Right lobe of liver (tissue), 6 donors: ENCODE results near the gene RBPMS2. TPM values are rescaled to one million over a fixed set of nuclear protein-coding genes. Genes with fewer than 3 reads are reported as not detected.
A peak's percentile ranks its signal among the peaks of the same experiment; 100 is the strongest.

Source experiments
- ATAC-seq, 4 donors: fragments of 200-7000 bp; cut with Tn5 transposase; one replicate each; pipeline ENCODE4 v1.9.1; 2020; ENCODE audit warnings: mild to moderate bottlenecking in 4 of 4, moderate library complexity in 4 of 4
- DNase-seq, 3 donors: peaks; one replicate each; pipeline ENCODE4 v3.0.0-alpha.2; 2020
- H3K27ac ChIP-seq, 3 donors: fragments of 200-600 bp; one replicate each; pipeline ENCODE4 v1.8.0; 2022
- H3K27me3 ChIP-seq, 2 donors: fragments of 200-600 bp; one replicate each; pipeline ENCODE4 v1.8.0; 2022
- H3K36me3 ChIP-seq, 4 donors: fragments of 200-600 bp; sonication (generic) in 1 of 4; one replicate each; pipeline versions ENCODE4 v1.5.1 to v1.8.0; 2017 to 2022; ENCODE audit warnings: control low read depth in 1 of 4
- H3K4me1 ChIP-seq, 4 donors: fragments of 200-600 bp; sonication (generic) in 1 of 4; one replicate each; pipeline versions ENCODE4 v1.5.1 to v1.8.0; 2017 to 2022; ENCODE audit warnings: control low read depth in 1 of 4
- H3K4me3 ChIP-seq, 3 donors: fragments of 200-600 bp; one replicate each; pipeline ENCODE4 v1.8.0; 2022
- H3K9me3 ChIP-seq, 4 donors: fragments of 200-600 bp; sonication (generic) in 1 of 4; one replicate each; pipeline versions ENCODE4 v1.5.1 to v1.8.0; 2017 to 2022; ENCODE audit warnings: control low read depth in 1 of 4
- POLR2A ChIP-seq: fragments of 450-650 bp; IDR thresholded peaks from one replicate; pipeline ENCODE4 v1.6.1; 2017; ENCODE audit warnings: antibody characterized with exemption, mild to moderate bottlenecking
- WGBS: methylation state at CpG from one replicate; pipeline ENCODE4 v1.1.6; 2018; ENCODE audit warnings: low coverage, low lambda C conversion rate; ENCODE audit not compliant: insufficient coverage; ENCODE audit errors: missing lambda C conversion rate; 5-methylcytosine and 5-hydroxymethylcytosine counted together
- intact Hi-C, 2 donors: fragments of 100-400 bp; cut with DNase I; formaldehyde crosslinking; loops; one replicate each; pipeline versions ENCODE4 v1.11.2 to v1.14.1; 2022
- microRNA counts: library from miRNA; unstranded; fragments of <30 nt; microRNA quantifications from one replicate; lab custom pipeline; 2016
- microRNA-seq, 2 donors: library from miRNA; unstranded; fragments of <30 nt; microRNA quantifications; one replicate each; pipeline ENCODE4, GENCODE V29; 2019 to 2020
- small RNA-seq, 2 experiments: library from RNA; depleted of rRNA; stranded (forward); fragments of <200 nt; gene quantifications; one replicate each; pipeline ENCODE3, GENCODE V24; 2016
- total RNA-seq, 6 experiments: library from RNA; depleted of rRNA in 2 of 6; stranded (reverse); fragments of >200 nt in 2 of 6; fragmentation: NEBNext Ultra II Directional in 3 of 6; extraction: Animal tissue kit (Norgen Biotek cat#: 25700) in 3 of 6; gene quantifications; one replicate each; pipeline versions ENCODE4 v1.1.0 to v1.2.4, GENCODE V29; 2016 to 2023
- TF ChIP-seq, protein P1 (sequence below), 4 donors: fragments of 200-600 bp in 3 of 4; fragments of 450-650 bp in 1 of 4; IDR thresholded peaks; one replicate each; pipeline versions ENCODE4 v1.5.1 to v1.8.0; 2016 to 2022; ENCODE audit warnings: antibody characterized with exemption in 4 of 4, mild to moderate bottlenecking in 2 of 4
- donor health status: DM: no; HTN: yes; CAD: no.
- donor health status: DM: no; HTN: no; CAD: no.
- donor health status: DM: no; HTN: no; CAD: no.
- donor health status: DM: no; HTN: yes; CAD: no.
- donor health status: DM: no; HTN: yes; CAD: no.

Gene RBPMS2
- total RNA-seq, 6 experiments from 2014 or later, result 2.5 to 13.6 (median 6.1) TPM

GRCh38 chr15:64691896-64692565 lies 83.4 kb downstream of the RBPMS2 start:
- H3K27ac ChIP-seq, result peak overlapping the region; percentile 61 to 71 (median 69)
- no peaks in the 10 kb centered on the region for H3K27me3 ChIP-seq
- no peak for TF ChIP-seq POLR2A
- TF ChIP-seq, protein P1, sequence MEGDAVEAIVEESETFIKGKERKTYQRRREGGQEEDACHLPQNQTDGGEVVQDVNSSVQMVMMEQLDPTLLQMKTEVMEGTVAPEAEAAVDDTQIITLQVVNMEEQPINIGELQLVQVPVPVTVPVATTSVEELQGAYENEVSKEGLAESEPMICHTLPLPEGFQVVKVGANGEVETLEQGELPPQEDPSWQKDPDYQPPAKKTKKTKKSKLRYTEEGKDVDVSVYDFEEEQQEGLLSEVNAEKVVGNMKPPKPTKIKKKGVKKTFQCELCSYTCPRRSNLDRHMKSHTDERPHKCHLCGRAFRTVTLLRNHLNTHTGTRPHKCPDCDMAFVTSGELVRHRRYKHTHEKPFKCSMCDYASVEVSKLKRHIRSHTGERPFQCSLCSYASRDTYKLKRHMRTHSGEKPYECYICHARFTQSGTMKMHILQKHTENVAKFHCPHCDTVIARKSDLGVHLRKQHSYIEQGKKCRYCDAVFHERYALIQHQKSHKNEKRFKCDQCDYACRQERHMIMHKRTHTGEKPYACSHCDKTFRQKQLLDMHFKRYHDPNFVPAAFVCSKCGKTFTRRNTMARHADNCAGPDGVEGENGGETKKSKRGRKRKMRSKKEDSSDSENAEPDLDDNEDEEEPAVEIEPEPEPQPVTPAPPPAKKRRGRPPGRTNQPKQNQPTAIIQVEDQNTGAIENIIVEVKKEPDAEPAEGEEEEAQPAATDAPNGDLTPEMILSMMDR (IDR thresholded peaks at IDR 0.05), result no peak
- intact Hi-C loops, result no loop called here
- DNase-seq (no peak), ATAC-seq (peak; percentile 17 to 38 (median 30))
- H3K9me3 ChIP-seq, result no peaks in the 10 kb centered on the region
- peaks cover 0 to 35% (median 19%) of the 10 kb centered on the region in 4 donors for H3K36me3 ChIP-seq
- H3K4me3 ChIP-seq, result no peak overlapping the region
- peaks cover 0 to 33% (median 19%) of the 10 kb centered on the region in 4 donors for H3K4me1 ChIP-seq
- 69% methylated on average over 6 of the region's 9 CpGs for WGBS

GRCh38 chr15:64690578-64691296 lies 84.7 kb downstream of the RBPMS2 start:
- Histone ChIP-seq H3K9me3 (no peaks in the 10 kb centered on the region), H3K36me3 (peaks cover 0 to 42% (median 19%) of the 10 kb centered on the region in 4 donors), H3K4me1 (peaks cover 0 to 33% (median 19%) of the 10 kb centered on the region in 4 donors), H3K4me3 (no peak overlapping the region), H3K27ac (peak overlapping the region in 2 of 3 donors; percentile 9 to 69), H3K27me3 (no peaks in the 10 kb centered on the region)
- peak in 1 of 4 donors; percentile 4 for ATAC-seq
- intact Hi-C loops, result no loop called here
- WGBS, result 61% methylated on average over 5 of the region's 6 CpGs
- DNase-seq, result no peak
- TF ChIP-seq, protein P1 (IDR thresholded peaks at IDR 0.05), result peak; percentile 18 to 27 (median 23)
- TF ChIP-seq POLR2A, result no peak

DNA sequence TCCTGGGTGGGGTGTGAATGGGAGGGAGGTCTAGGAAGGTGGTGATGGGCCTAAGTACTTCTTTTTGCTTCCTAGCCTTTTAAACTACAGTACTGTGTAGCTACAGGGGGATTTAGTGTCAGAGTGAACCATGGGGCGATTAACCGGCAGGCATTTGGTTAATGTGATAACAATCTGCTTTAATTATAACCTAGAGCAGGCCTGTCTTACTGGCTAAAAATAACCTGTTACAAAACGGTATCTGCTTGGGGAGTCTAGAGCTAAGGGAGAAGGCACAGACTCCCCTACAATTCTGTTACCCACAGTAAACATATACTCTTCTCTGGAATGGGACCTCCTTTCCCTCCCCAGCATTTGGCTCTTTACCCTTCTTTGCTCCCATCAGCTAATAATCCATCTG lies 85.4 kb downstream of the RBPMS2 start:
- DNase-seq (no peak), ATAC-seq (no peak)
- Histone ChIP-seq H3K9me3 (no peaks in the 10 kb centered on the region), H3K36me3 (peaks cover 0 to 39% (median 19%) of the 10 kb centered on the region in 4 donors), H3K27ac (no peak overlapping the region), H3K4me1 (peaks cover 0 to 33% (median 19%) of the 10 kb centered on the region in 4 donors), H3K27me3 (no peaks in the 10 kb centered on the region), H3K4me3 (no peak overlapping the region)
- TF ChIP-seq POLR2A, result no peak
- TF ChIP-seq, protein P1 (IDR thresholded peaks at IDR 0.05), result no peak
- intact Hi-C loops, result no loop called here
- WGBS, result 70% methylated on average over 3 of the region's 3 CpGs

MicroRNAs within 50 kb of the gene (microRNA counts, 767-probe panel; counts per million panel counts)
- 237 counts per million for microRNA hsa-miR-1272 (lab: Ali Mortazavi, UCI)

Small RNA genes lying within 50 kb of the gene (microRNA-seq; reads per million reads assigned to microRNA genes)
- 0 reads per million in 2 donors for gene MIR1272

Small RNA genes lying within 50 kb of the gene (small RNA-seq; reads per million reads assigned to genes)
- 0 reads per million in 2 experiments for gene AC100830.2
- gene MIR1272, result 0 reads per million in 2 experiments

Other genes with a start within 250 kb of the RBPMS2 start
- under 1 TPM; 0.11 to 1.00 (median 0.36) TPM for gene PIF1, start 50.1 kb upstream of the RBPMS2 start, total RNA-seq
- gene PLEKHO2, start 66.3 kb upstream of the RBPMS2 start, total RNA-seq, result 10 to 100 TPM in 1 of 6 experiments, 1 to 10 TPM in 5; 3.9 to 11.8 (median 5.2) TPM
- gene ANKDD1A, start 136.3 kb upstream of the RBPMS2 start, total RNA-seq, result 1 to 10 TPM in 1 of 6 experiments, under 1 TPM in 5; 0.29 to 1.1 (median 0.47) TPM
- gene SPG21, start 214.3 kb upstream of the RBPMS2 start, total RNA-seq, result 10 to 100 TPM; 35.2 to 70.4 (median 52.2) TPM